Mucosa of gallbladder (tissue), 1 donor: ENCODE data around the gene RGS9BP. TPM values are rescaled to one million over a fixed set of nuclear protein-coding genes. Genes with fewer than 3 reads are reported as not detected.
"Not testable (repeated sequence)": the region's sequence is repeated elsewhere in the genome, so short reads cannot be mapped to it uniquely, and the experiment has no call there.

ENCODE experiments used
- DNase-seq: peaks from one replicate; pipeline ENCODE4 v3.0.0-alpha.2; 2020; ENCODE audit warnings: low spot score
- total RNA-seq: library from RNA; stranded (reverse); gene quantifications from one replicate; pipeline ENCODE4 v1.2.1, GENCODE V29; 2021
- donor health status: DM: no; HTN: no; CAD: no.

Gene RGS9BP
- total RNA-seq, 1 donor from 2014 or later: 0.20 TPM

GRCh38 chr19:32694851-32695250, 19.2 kb downstream of the RGS9BP start:
- DNase-seq: not testable (repeated sequence)

DNA sequence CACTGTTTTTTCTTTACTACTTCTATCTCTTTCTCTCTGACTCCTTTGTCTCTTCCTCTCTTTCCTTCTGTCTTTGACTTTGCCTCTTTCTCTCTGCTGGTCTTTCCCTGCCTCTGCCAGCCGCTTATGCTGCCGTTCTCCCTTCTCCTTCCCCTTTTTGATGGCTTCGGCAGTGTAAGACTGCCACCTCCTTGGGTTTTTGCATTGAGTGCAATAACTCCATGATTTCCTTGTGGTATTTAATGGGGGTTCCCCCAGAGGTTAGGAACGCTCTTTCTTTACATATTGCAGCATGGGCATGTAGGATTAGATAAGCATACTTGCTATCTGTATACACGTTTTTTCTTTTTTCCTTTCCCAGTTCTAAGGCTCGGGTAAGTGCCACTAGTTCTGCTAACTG, 19.9 kb downstream of the RGS9BP start:
- DNase-seq: not testable (repeated sequence)

DNA sequence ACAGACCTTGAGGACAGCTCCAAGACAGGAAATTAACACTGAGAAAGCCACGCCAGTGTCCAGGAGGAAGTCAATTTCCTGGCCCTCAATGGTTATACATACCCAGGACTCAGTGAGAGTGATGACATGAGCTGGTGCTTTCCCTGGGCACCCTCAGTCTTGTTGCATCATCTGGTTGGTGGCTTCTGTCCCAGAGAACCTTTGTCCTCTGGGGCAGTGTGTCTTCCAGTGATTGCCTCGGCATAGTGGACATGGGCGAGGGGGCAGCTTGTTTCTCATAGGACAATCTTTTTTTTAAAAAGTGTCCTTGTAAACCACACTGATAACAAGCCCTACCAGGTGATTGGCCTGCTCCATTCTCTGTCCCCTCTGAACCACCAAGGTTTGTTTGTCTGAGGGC, 21.1 kb downstream of the RGS9BP start:
- not testable (repeated sequence) for DNase-seq

- not testable (repeated sequence) for DNase-seq
Observed at GRCh38 chr19:32700129-32700528, 24.5 kb downstream of the RGS9BP start.

DNA sequence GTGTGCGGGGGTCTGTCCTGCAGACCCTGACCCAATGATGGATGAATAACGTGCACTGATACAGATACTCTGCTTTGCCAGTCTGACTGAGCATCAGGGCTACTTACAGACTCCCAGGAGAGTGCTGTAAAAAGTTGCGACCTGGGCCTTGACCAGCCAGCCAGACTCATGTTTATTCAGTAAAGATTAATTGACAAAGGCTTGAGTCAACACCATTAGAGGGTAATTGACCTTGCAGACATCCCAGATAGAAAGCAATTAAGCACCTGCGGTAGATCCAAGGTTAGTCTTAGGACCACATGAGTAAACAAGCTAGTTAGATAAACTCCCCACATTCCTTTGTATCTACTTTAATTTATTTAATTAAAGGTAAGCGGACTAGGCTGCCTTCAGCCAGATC, 26.4 kb downstream of the RGS9BP start:
- peak; percentile 46 for DNase-seq

DNA sequence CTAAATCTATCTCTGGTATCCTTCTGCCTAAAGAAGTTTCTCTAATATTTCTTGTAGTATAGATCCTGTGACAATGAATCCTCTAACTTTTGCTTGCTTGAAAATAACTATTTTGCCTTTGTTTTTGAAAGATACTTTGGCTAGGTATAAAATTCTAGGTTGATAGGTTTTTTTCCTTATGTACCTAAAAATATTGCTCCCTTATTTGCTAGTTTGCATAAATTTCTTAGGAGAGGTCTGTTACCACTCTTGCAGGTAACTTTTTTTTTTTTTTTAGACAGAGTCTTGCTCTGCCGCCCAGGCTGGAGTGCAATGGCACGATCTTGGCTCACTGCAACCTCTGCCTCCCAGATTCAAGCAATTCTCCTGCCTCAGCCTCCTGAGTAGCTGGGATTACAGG, 28.4 kb downstream of the RGS9BP start:
- DNase-seq: not testable (repeated sequence)

DNA sequence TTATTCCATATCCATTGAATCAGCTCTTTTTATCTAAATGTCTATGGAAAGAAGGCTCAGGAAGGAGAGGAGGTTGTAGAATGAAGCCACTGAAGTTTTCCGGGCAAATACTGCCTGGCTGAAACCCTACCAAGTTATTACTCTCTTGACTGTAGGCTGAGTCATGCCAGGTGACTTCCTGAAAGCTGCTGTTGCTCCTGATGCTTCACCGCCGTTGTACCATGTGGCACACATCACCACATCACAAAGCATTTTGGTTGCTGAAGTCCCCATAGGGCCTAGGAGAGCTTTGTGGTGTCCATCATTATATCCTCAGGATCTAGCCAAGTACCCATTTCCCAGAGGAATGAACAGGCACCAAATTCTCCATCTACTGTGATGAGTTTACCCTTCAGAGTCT, 32.8 kb downstream of the RGS9BP start:
- no peak for DNase-seq

DNA sequence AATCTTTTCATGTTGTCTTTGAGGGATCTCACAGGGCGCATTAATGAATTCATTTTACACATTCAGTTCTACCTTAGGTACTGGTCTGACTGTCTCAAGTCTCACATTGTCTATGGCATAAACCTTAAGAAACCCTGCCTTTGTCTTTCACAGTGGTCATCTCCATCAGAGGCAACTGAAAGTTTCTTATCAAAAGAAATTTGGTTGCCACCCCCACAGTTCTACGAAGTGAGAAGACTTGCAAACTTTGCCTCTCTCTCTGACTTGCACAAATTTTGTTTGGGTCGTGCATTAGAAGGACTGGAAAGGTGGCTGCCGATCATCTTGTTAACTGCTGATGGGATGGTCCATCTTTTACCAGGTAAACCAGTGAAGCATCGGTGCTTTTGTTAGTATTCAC, 33.4 kb downstream of the RGS9BP start:
- no peak for DNase-seq

GRCh38 chr19:32711747-32712146, 36.1 kb downstream of the RGS9BP start:
- no peak for DNase-seq

- not testable (repeated sequence) for DNase-seq
Observed at GRCh38 chr19:32716203-32716602, 40.6 kb downstream of the RGS9BP start.

DNA sequence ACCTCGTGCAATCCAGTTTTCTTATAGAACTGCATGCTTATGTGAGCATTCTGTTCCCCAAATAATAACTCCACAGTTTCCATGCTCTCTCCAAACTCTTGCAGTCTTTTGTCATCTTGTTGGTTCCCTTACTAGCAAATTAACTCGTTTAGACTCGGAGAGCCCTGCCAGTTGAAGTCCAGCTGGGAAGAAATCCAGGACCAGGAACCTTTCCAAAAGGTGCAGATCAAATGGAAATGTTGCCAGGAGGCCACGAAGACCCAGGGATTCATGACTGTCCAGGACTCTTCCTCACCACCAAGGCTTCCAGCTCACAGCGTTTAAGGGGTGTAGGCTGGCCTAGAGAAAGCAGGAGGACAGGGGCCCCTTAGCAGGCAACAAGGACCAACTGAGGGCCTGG, 41.8 kb downstream of the RGS9BP start:
- DNase-seq: no peak

DNA sequence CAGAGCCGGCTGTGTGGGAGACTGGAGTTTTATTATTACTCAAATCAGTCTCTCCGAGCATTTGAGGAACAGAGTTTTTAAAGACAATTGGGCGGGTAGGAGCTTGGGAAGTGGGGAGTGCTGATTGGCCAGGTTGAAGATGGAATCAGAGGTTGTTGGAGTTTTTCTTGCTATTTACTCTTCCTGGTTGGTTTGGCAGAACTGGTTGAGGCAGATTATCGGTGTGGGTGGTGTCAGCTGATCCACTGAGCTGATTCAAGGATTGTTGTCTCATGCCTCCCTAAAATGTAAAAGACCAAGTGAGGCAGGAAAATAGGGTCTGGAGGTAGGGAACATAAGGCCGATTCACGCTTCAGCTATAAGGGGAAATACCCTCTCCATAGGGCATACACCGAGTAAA, 42.6 kb downstream of the RGS9BP start:
- no peak for DNase-seq

GRCh38 chr19:32719611-32720059, 44.0 kb downstream of the RGS9BP start, which contains the start of gene TDRD12:
TDRD12 (plus strand) TSS chr19:32719767; CDS start chr19:32720073, 306 bp downstream.
- DNase-seq: no peak

GRCh38 chr19:32720216-32720935, 44.7 kb downstream of the RGS9BP start:
- DNase-seq: no peak

DNA sequence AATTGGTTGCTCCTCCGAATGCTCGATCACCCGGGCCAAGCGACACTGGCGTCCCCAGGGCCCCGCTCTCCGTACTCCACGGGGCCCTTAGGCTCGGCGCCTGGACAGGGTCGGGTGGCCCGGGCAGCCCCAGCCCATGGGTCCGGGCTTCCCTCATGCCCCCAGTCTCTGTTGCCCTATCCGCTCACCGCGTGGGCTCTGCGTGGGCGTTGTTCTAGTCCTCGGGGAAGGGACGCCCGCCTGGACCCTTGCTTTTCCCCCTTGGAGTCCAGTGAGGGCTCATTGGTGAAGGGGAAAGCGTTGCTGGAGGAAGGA, 45.2 kb downstream of the RGS9BP start:
- no peak for DNase-seq

Other genes with a start within 250 kb of the RGS9BP start
- 56.4 TPM for gene PDCD5, start 94.7 kb upstream of the RGS9BP start, total RNA-seq
- gene ANKRD27, start 668 bp upstream of the RGS9BP start, total RNA-seq: 24.1 TPM
- gene NUDT19, start 16.0 kb downstream of the RGS9BP start, total RNA-seq: 7.9 TPM
- gene TDRD12, start 43.9 kb downstream of the RGS9BP start, total RNA-seq: 1.4 TPM
- gene SLC7A9, start 193.9 kb downstream of the RGS9BP start, total RNA-seq: 0.32 TPM